Measurements from ENCODE around the gene GMPS. TPM values are rescaled to one million over a fixed set of nuclear protein-coding genes. Genes with fewer than 3 reads are reported as not detected.
A peak's percentile ranks its signal among the peaks of the same experiment; 100 is the strongest.
"Not testable (repeated sequence)": the region's sequence is repeated elsewhere in the genome, so short reads cannot be mapped to it uniquely, and the experiment has no call there.

The GMPS gene
- total RNA-seq, 1 experiment from 2014 or later = 185 TPM

- TF ChIP-seq CTCF (conservative IDR thresholded peaks at IDR 0.05; ENCODE audit: low read depth, low read length) (no peak), EZH2 (IDR thresholded peaks at IDR 0.05; ENCODE audit: borderline replicate concordance, low read depth, low read length, poor library complexity, severe bottlenecking) (no peak)
- H3K27ac ChIP-seq (ENCODE audit: low read depth, low read length, poor library complexity, severe bottlenecking) = peak within 1 kb of the TSS; percentile 93
- no peaks in the 10 kb centered on the region for H3K27me3 ChIP-seq (replicated peaks; ENCODE audit: insufficient read depth, low read depth, low read length, poor library complexity)
- intact Hi-C loops (cut with micrococcal nuclease; ENCODE audit: unreplicated experiment) = loop anchor here (2.0 kb wide), 1 partner anchor 102 kb away; no protein-coding TSS in a partner anchor
- H3K9me3 ChIP-seq (ENCODE audit: low read depth, low read length, poor library complexity, severe bottlenecking) = no peaks in the 10 kb centered on the region
- ChIA-PET CTCF (interaction anchor here (2.2 kb wide), 1 partner anchor 49 kb away, joined by 7 read pairs; the partner anchor contains the start of gene C3orf33), POLR2A (ENCODE audit: low non-redundant PET) (no interaction called here)
- H3K4me1 ChIP-seq (ENCODE audit: insufficient read depth, low read length, poor library complexity, severe bottlenecking) = no peaks in the 10 kb centered on the region
- H3K36me3 ChIP-seq (ENCODE audit: insufficient read depth, low read length, poor library complexity, severe bottlenecking) = no peaks in the 10 kb centered on the region
- DNase-seq (ENCODE audit: low spot score) = peak; percentile 100
- no TSS peak for BruUV-seq (replicated peaks)
- H3K4me3 ChIP-seq (ENCODE audit: low read depth, low read length, poor library complexity, severe bottlenecking) = peak within 1 kb of the TSS; percentile 90
These were observed 16.1 kb upstream of the GMPS start, which contains the start of gene SLC33A1 for GRCh38 chr3:155854141-155854940. Gene SLC33A1, minus strand, starts transcription at chr3:155854427. Its CDS starts 430 bp downstream, at chr3:155853997.

- Histone ChIP-seq H3K9me3 (ENCODE audit: low read depth, low read length, poor library complexity, severe bottlenecking) (no peaks in the 10 kb centered on the region), H3K4me3 (ENCODE audit: low read depth, low read length, poor library complexity, severe bottlenecking) (no peak overlapping the region), H3K27me3 (replicated peaks; ENCODE audit: insufficient read depth, low read depth, low read length, poor library complexity) (no peaks in the 10 kb centered on the region), H3K27ac (ENCODE audit: low read depth, low read length, poor library complexity, severe bottlenecking) (no peak overlapping the region), H3K36me3 (ENCODE audit: insufficient read depth, low read length, poor library complexity, severe bottlenecking) (no peaks in the 10 kb centered on the region), H3K4me1 (ENCODE audit: insufficient read depth, low read length, poor library complexity, severe bottlenecking) (no peaks in the 10 kb centered on the region)
- intact Hi-C loops (cut with micrococcal nuclease; ENCODE audit: unreplicated experiment) = loop anchor here (5.0 kb wide), 1 partner anchor 508 kb away; no protein-coding TSS in a partner anchor
- ChIA-PET POLR2A (ENCODE audit: low non-redundant PET) (no interaction called here), CTCF (no interaction called here)
- peak; percentile 52 for TF ChIP-seq CTCF (conservative IDR thresholded peaks at IDR 0.05; ENCODE audit: low read depth, low read length)
- no peak for TF ChIP-seq EZH2 (IDR thresholded peaks at IDR 0.05; ENCODE audit: borderline replicate concordance, low read depth, low read length, poor library complexity, severe bottlenecking)
- no TSS peak for BruUV-seq (replicated peaks)
- DNase-seq (ENCODE audit: low spot score) = peak; percentile 42
These were observed 10.6 kb upstream of the GMPS start for GRCh38 chr3:155859859-155860258.

GRCh38 chr3:155860424-155860823, 10.0 kb upstream of the GMPS start:
- POLR2A ChIA-PET (ENCODE audit: low non-redundant PET); DNase-seq (ENCODE audit: low spot score); CTCF ChIA-PET; H3K36me3 ChIP-seq (ENCODE audit: insufficient read depth, low read length, poor library complexity, severe bottlenecking); H3K27ac ChIP-seq (ENCODE audit: low read depth, low read length, poor library complexity, severe bottlenecking); H3K4me3 ChIP-seq (ENCODE audit: low read depth, low read length, poor library complexity, severe bottlenecking); BruUV-seq (replicated peaks); H3K9me3 ChIP-seq (ENCODE audit: low read depth, low read length, poor library complexity, severe bottlenecking); H3K27me3 ChIP-seq (replicated peaks; ENCODE audit: insufficient read depth, low read depth, low read length, poor library complexity); H3K4me1 ChIP-seq (ENCODE audit: insufficient read depth, low read length, poor library complexity, severe bottlenecking): not testable (repeated sequence)
- intact Hi-C loops (cut with micrococcal nuclease; ENCODE audit: unreplicated experiment) = loop anchor here (5.0 kb wide), 1 partner anchor 508 kb away; no protein-coding TSS in a partner anchor
